Stimulated activated CD4-positive, alpha-beta T cell treated with anti-CD3 and anti-CD28 coated beads, Interleukin-2, amount 100 ng/mL, for 24 hours (primary cell): ENCODE measurements around the gene NGEF.

Experiments used
- DNase-seq, 2 donors: peaks; one replicate each; pipeline ENCODE4 v3.0.0-alpha.2; 2020

The NGEF gene

GRCh38 chr2:233044974-233045605 lies 32.0 kb upstream of the NGEF start:
- no peak for DNase-seq

DNA sequence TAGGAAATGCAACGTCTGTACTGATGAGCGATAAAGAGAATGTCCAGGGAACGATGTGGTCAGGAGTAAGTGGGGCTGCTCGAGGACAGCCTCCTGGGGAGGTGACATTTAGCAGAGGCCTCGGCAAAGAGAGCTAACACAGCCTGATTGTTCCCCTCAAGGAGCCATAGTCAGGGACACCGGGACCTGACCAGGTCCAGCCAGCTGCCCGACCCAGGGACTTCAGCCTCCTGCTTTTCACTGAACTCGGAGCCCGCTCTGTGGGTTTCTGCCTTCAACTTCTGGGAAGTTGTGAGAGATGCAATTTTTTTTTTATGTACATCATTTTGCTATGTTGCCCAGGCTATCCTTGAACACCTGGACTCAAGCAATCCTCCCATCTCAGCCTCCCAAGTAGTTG lies 29.5 kb upstream of the NGEF start:
- no peak for DNase-seq

GRCh38 chr2:233041722-233042323 lies 28.8 kb upstream of the NGEF start:
- no peak for DNase-seq

DNA sequence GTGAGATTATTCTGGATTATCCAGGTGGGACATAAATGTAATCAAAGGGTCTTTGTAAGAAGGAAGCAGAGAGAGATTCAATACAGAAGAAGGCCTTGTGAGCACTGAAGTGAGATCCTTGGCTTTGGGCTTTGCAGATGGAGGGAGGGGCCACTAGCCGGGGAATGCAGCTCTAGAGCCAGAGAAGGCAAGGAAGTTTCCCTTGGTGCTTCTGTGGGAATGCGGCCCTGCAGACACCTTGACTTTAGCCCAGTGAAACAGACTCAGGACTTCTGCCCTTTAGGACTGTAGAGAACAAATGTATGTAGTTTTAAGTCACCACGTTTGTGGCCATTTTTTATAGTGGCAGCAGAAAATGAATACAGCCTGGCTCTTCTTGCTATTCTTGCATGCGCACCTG lies 27.5 kb upstream of the NGEF start:
- DNase-seq = no peak

- no peak for DNase-seq
These were observed 26.9 kb upstream of the NGEF start for GRCh38 chr2:233039846-233040530.

DNA sequence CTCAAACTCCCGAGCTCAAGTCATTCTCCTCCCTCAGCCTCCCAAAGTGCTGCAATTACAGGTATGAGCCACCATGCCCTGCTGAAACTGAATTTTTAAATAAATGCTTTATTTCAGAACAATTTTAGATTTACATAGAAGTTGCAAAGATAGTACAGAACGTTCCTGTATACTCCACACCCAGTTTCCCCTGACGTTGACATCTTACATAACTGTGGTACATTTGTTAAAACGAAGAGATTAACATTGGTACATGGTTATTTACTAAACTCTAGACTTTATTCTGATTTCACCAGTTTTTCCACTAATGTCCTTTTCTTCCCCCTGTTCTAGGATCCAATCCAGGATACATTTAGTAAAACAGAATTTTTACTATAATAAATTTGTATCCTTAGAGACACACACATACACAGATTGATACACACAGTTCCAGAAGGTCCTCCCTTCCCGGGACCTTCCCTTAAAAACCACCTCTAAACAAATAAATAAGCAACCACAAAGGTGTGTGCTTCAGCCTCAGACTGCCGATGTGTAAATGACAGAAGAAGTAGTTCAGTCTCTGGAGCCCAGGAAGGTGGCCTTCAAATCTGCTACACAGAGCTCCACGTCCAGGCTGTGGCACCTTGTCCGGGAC lies 26.3 kb upstream of the NGEF start:
- DNase-seq = no peak

- DNase-seq = no peak
These were observed 24.0 kb upstream of the NGEF start for GRCh38 chr2:233037078-233037477.

DNA sequence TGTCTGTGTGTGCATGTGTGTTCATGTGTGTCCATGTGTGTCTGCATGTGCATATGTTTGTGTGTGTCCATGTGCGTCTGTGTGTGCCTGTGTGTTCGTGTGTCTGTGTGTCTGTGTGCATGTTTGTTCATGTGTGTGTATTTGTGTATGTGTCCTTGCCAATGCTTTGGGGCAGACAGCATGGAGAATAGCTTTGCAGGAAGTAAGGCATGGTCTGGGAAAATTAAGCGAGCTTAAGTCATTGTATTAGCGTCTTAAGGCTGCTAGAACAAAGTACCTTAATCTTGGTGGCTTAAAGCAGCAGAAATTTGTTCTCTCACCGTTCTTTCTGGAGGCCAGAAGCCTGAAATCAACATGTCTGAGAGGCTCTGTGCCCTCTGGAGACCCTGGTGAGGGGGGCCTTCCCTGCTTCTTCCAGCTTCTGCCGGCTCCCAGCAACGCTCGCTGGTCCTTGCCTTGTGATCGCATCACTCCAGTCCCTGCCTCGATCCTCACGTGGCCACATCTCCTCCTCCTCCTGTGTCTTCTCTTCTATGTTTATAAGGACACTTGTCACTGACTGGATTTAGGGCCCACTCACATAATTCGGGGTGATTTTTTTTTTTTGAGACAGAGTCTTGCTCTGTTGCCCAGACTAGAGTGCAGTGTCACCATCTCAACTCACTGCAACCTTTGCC lies 23.2 kb upstream of the NGEF start:
- no peak for DNase-seq

DNA sequence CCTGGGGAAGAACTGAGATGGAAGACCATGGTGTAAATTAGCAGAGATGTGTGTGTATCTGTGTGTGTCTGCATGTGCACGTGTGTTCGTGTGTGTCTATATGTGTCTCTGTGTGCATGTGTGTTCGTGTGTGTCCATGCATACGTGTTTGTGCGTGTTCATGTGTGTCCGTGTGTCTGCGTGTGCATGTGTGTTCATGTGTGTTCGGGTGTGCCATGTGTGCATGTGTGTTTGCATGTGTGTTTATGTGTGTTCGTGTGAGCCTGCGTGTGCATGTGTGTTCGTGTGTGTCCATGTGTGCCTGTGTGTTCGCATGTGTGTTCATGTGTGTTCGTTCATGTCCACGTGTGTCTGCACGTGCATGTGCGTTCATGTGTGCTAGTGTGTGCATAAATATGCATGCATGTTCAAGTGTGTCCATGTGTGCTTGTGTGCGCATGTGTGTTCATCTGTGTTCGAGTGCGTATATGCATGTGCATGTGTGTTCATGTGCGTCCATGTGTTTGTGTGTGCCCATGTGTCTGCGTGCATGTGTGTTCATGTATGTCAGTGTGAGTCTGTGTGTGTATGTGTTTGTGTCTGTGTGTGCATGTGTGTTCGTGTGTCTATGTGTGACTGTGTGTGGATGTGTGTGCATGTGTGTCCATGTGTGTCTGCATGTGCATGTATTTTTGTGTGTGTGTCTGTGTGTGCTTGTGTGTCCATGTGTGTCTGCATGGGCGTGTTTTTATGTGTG lies 22.5 kb upstream of the NGEF start:
- DNase-seq = no peak

- no peak for DNase-seq
These were observed 21.2 kb upstream of the NGEF start for GRCh38 chr2:233034091-233034882.

GRCh38 chr2:233033672-233034071 lies 20.6 kb upstream of the NGEF start:
- DNase-seq = peak in 1 of 2 donors; percentile 28

- no peak for DNase-seq
These were observed 19.7 kb upstream of the NGEF start, which contains the start of gene NEU2 for GRCh38 chr2:233032551-233033320. TSS of gene NEU2 (plus strand) at chr2:233032672. CDS start at chr2:233032672, 0 bp downstream.

DNA sequence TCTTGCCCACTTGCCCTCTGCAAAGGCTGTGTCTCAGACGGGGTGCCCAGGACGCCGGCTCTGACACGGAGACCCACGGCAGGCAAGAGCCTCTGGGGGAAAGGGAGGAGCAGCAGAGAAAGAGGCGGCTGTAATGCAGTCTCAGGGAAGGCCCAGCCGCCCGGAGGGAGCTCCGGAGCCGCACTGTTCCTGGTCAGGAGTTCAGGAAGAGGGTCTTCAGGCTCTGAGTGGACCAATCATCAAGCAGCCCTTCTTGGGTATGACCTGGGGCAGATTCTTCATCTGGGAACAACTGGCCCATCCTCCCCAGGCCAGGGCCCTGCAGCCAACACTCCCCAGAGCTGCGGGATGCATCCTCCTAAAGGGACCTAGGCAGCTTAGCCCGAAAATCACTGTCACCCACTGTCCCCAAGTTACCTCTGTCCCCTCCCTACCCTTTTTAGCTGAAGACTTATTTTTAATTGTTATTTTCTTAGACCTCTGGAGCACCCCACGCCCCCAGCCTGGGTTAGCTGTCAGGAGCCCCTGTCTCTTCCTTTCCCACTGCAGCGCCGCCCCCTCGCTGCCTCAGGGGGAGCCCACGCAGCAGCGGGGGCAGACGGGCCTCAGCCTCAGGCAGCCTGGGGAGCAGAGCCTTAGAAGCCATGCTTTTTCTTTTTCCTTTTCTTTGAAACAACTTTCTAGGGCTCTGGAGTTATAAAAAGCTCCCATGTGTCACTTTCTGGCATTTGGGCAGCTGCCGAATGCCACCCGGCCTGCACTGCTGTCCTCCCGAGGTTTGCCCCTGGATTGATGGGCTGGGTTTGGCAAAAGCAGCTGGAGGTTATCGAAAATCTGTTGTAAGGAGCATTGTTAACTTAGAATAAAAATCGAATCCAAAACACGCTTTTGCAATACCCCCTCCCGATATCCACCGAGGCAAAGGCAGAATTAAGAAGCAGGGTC lies 18.8 kb upstream of the NGEF start:
- no peak for DNase-seq

- DNase-seq = no peak
These were observed 16.3 kb upstream of the NGEF start for GRCh38 chr2:233029321-233029720.

GRCh38 chr2:233026198-233026813 lies 13.2 kb upstream of the NGEF start:
- no peak for DNase-seq

GRCh38 chr2:233025706-233026105 lies 12.7 kb upstream of the NGEF start:
- no peak for DNase-seq

DNA sequence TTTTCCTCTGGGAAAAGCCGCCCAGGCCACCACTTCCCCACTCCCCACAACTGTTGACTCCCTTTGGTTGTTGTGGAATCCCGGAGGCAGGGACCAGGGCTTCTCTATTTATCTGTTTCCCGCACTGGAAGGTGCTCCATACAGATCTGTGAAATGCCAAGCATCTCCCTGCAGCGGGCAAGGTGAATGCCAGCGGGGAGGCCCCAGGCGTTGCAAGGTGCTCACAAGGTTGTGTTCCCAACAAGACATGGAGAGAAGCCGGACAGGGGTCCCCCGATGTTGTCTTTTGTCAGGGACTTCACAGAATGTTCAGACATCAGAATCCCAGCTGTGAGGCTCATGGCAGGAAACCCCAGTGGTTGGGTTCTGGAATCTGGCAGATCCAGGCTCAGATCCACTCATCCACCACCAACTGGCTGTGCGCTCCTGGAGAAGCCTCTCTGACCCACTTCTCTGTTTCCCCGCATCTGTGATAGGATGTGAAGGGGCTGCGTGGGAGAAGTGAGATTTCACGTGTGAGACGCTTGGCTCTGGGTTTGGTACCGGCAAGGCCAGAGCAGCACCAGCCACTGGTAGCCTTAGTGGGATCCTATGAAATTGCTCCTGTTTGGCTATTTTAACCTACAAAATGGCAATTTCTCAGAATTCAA lies 10.8 kb upstream of the NGEF start:
- no peak for DNase-seq

DNA sequence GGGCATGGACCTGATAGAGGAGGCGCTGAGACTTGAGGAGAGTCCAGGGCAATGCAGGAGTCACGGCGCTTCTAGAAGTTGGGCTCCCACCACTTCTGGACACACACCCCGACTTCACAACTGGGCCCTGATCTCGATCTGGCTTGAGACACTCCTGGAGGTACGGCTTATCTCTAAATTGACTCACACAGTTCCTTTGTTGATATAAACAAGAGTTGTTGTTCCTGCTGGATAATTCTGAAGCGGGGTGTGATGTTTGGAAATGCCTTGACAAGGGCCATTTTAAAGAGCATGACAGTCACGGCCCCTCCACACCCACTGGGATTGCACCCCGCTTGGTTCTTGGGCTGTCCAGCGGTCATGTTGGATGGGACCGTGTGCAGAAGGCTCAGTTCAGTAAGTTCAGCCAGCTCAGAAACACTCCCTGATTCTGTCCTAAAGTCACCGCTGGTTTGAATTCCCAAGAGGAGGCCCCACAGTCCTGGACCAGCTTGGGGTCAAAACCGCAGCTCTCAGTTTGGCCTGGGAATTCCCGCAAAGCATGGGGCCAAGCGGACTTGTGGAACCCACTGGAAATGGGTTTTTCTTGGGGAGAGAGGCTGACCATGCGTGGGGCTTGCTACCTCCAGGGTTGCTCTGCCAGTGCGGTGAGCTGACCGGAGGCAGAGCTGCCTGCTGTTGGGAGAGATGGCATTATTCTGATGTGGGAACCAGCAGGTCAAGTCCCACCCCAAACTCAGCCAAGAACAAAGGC lies 10.1 kb upstream of the NGEF start:
- no peak for DNase-seq
